Measurements from ENCODE around the gene FGD5.

FGD5 gene

DNA sequence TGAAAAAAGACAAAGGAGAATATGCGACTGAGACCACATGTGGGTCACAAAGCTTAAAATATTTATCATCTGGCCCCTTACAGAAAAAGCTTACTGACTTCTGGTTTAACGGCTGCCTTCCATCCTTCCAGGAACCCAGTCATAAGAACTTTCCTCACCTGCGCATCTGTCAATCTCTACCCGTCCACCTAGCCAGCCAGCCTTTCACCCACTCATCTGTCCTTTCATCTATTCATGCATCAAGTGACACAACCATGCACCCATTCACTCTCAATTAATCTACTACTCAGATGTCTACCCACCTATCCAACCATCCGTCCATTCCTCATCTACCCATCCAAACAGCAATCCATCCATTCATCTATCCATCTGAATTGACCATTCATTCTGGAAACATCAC, 64.5 kb downstream of the FGD5 start:
- no peak for DNase-seq (ENCODE audit: low read depth)
- no peak for TF ChIP-seq POLR2A (IDR thresholded peaks at IDR 0.05; ENCODE audit: extremely low read depth, insufficient read length)
- TF ChIP-seq, protein P1, sequence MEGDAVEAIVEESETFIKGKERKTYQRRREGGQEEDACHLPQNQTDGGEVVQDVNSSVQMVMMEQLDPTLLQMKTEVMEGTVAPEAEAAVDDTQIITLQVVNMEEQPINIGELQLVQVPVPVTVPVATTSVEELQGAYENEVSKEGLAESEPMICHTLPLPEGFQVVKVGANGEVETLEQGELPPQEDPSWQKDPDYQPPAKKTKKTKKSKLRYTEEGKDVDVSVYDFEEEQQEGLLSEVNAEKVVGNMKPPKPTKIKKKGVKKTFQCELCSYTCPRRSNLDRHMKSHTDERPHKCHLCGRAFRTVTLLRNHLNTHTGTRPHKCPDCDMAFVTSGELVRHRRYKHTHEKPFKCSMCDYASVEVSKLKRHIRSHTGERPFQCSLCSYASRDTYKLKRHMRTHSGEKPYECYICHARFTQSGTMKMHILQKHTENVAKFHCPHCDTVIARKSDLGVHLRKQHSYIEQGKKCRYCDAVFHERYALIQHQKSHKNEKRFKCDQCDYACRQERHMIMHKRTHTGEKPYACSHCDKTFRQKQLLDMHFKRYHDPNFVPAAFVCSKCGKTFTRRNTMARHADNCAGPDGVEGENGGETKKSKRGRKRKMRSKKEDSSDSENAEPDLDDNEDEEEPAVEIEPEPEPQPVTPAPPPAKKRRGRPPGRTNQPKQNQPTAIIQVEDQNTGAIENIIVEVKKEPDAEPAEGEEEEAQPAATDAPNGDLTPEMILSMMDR (IDR thresholded peaks at IDR 0.05; ENCODE audit: low read depth, low read length): no peak
- TF ChIP-seq MAX (IDR thresholded peaks at IDR 0.05; ENCODE audit: low read depth, low read length): no peak
- TF ChIP-seq MYC (IDR thresholded peaks at IDR 0.05; ENCODE audit: low read depth, low read length): no peak
- no peak overlapping the region for H3K4me3 ChIP-seq (ENCODE audit: low read depth, low read length)

GRCh38 chr3:14884665-14885064, 65.9 kb downstream of the FGD5 start:
- no peak overlapping the region for H3K4me3 ChIP-seq (ENCODE audit: low read depth, low read length)
- DNase-seq (ENCODE audit: low read depth): no peak
- TF ChIP-seq MYC (IDR thresholded peaks at IDR 0.05; ENCODE audit: low read depth, low read length) (no peak), MAX (IDR thresholded peaks at IDR 0.05; ENCODE audit: low read depth, low read length) (no peak), POLR2A (IDR thresholded peaks at IDR 0.05; ENCODE audit: extremely low read depth, insufficient read length) (no peak)
- TF ChIP-seq, protein P1 (IDR thresholded peaks at IDR 0.05; ENCODE audit: low read depth, low read length): no peak

GRCh38 chr3:14885307-14885706, 66.5 kb downstream of the FGD5 start:
- DNase-seq (ENCODE audit: low read depth): no peak
- no peak for TF ChIP-seq MAX (IDR thresholded peaks at IDR 0.05; ENCODE audit: low read depth, low read length)
- no peak for TF ChIP-seq POLR2A (IDR thresholded peaks at IDR 0.05; ENCODE audit: extremely low read depth, insufficient read length)
- no peak for TF ChIP-seq MYC (IDR thresholded peaks at IDR 0.05; ENCODE audit: low read depth, low read length)
- TF ChIP-seq, protein P1 (IDR thresholded peaks at IDR 0.05; ENCODE audit: low read depth, low read length): no peak
- no peak overlapping the region for H3K4me3 ChIP-seq (ENCODE audit: low read depth, low read length)

DNA sequence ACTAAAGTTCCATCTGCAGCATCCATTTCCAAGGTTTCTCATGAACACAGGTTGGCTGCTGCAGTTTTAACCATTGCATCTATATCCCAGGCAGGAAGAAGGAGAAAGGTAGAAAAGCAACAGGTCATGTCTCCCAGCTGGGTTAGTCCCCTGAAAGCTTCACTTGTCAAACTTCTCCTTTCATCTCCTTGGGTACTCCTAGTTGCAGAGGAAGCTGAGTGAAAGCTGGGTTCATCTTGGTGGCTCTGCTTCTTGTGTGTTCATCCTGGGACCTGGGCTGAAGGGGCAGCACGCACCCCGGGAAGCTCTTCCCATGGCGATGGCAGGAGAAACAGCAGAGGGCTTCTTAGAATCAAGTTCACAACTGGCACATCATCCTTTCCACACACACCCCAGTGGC, 67.3 kb downstream of the FGD5 start:
- TF ChIP-seq MYC (IDR thresholded peaks at IDR 0.05; ENCODE audit: low read depth, low read length): no peak
- no peak for TF ChIP-seq POLR2A (IDR thresholded peaks at IDR 0.05; ENCODE audit: extremely low read depth, insufficient read length)
- TF ChIP-seq, protein P1 (IDR thresholded peaks at IDR 0.05; ENCODE audit: low read depth, low read length): no peak
- no peak for TF ChIP-seq MAX (IDR thresholded peaks at IDR 0.05; ENCODE audit: low read depth, low read length)
- no peak for DNase-seq (ENCODE audit: low read depth)
- no peak overlapping the region for H3K4me3 ChIP-seq (ENCODE audit: low read depth, low read length)

GRCh38 chr3:14889205-14889604, 70.4 kb downstream of the FGD5 start:
- no peak for DNase-seq (ENCODE audit: low read depth)
- no peak overlapping the region for H3K4me3 ChIP-seq (ENCODE audit: low read depth, low read length)
- no peak for TF ChIP-seq MYC (IDR thresholded peaks at IDR 0.05; ENCODE audit: low read depth, low read length)

- no peak overlapping the region for H3K4me3 ChIP-seq (ENCODE audit: low read depth, low read length)
- TF ChIP-seq, protein P1 (IDR thresholded peaks at IDR 0.05; ENCODE audit: low read depth, low read length): no peak
- TF ChIP-seq MYC (IDR thresholded peaks at IDR 0.05; ENCODE audit: low read depth, low read length) (no peak), POLR2A (IDR thresholded peaks at IDR 0.05; ENCODE audit: extremely low read depth, insufficient read length) (no peak), MAX (IDR thresholded peaks at IDR 0.05; ENCODE audit: low read depth, low read length) (no peak)
- DNase-seq (ENCODE audit: low read depth): no peak
These were observed 71.2 kb downstream of the FGD5 start for GRCh38 chr3:14889943-14890342.
